Adrenal gland (tissue), 12 donors: ENCODE data around the gene IRX2. TPM values are rescaled to one million over a fixed set of nuclear protein-coding genes. Genes with fewer than 3 reads are reported as not detected.

Experiments used
- DNase-seq, 7 donors: peaks; one replicate each; pipeline ENCODE4 v3.0.0-alpha.2; 2019 to 2020
- H3K27ac ChIP-seq, 5 donors: fragments of 200-600 bp; sonication (generic) in 4 of 5; 1 replicate in 3 of 5; 2 replicates in 2 of 5; pipeline versions ENCODE4 v1.5.1 to v1.8.0; 2016 to 2020; ENCODE audit warnings: mild to moderate bottlenecking in 1 of 5
- H3K27me3 ChIP-seq: fragments of 200-600 bp; 2 replicates; pipeline ENCODE4 v1.8.0; 2021
- H3K36me3 ChIP-seq, 2 donors: fragments of 200-600 bp; replicated peaks in 1 of 2; 1 replicate in 1 of 2; 2 replicates in 1 of 2; pipeline versions ENCODE4 v1.5.1 to v1.8.0; 2018 to 2022
- H3K4me1 ChIP-seq, 2 donors: fragments of 200-600 bp; replicated peaks in 1 of 2; 1 replicate in 1 of 2; 2 replicates in 1 of 2; pipeline versions ENCODE4 v1.5.1 to v1.8.0; 2018 to 2021
- H3K4me3 ChIP-seq, 4 donors: fragments of 200-600 bp; sonication (generic) in 3 of 4; one replicate each; pipeline ENCODE4 v1.5.1; 2016 to 2018
- H3K9me3 ChIP-seq, 3 donors: fragments of 200-600 bp; sonication (generic) in 1 of 3; replicated peaks in 1 of 3; 1 replicate in 2 of 3; 2 replicates in 1 of 3; pipeline versions ENCODE4 v1.5.1 to v1.8.0; 2016 to 2021
- CTCF ChIP-seq, 6 experiments: fragments of 450-650 bp in 4 of 6; fragments of 200-600 bp in 2 of 6; sonication (generic) in 1 of 6; IDR thresholded peaks; 1 replicate in 5 of 6; 2 replicates in 1 of 6; pipeline versions ENCODE4 v1.5.1 to v1.8.0; 2016 to 2021; ENCODE audit warnings: antibody characterized with exemption in 6 of 6, mild to moderate bottlenecking in 2 of 6, moderate library complexity in 1 of 6
- POLR2A ChIP-seq, 2 donors: fragments of 450-650 bp; IDR thresholded peaks; one replicate each; pipeline ENCODE4 v1.6.1; 2017; ENCODE audit warnings: antibody characterized with exemption in 2 of 2, mild to moderate bottlenecking in 2 of 2, moderate library complexity in 1 of 2
- WGBS, 4 donors: extraction: QIAGEN DNeasy Blood & Tissue Kit in 2 of 4; methylation state at CpG; one replicate each; pipeline versions ENCODE4 v1.1.5 to v1.1.7; 2013 to 2017; 5-methylcytosine and 5-hydroxymethylcytosine counted together
- intact Hi-C, 2 donors: fragments of 100-400 bp; cut with DNase I; formaldehyde crosslinking; loops; one replicate each; pipeline versions ENCODE4 v1.14.1 to v1.15.0; 2022 to 2023
- polyA plus RNA-seq, 3 donors: library from polyadenylated mRNA; stranded (reverse); fragments of 200-250 nt in 2 of 3; fragments of 350-450 nt in 1 of 3; fragmentation: Illumina TruSeq in 1 of 3; extraction: RNeasy Lipid Tissue Mini Kit (QIAGEN cat#74804) in 1 of 3; gene quantifications; one replicate each; pipeline ENCODE4 v1.2.3, GENCODE V29; 2013 to 2014
- total RNA-seq, 9 donors: library from RNA; depleted of rRNA in 4 of 9; stranded (reverse); fragments of >200 nt in 4 of 9; fragments of 120-200 nt in 1 of 9; fragmentation: NEBNext Ultra II Directional in 1 of 9; extraction: Animal tissue kit (Norgen Biotek cat#: 25700) in 1 of 9; gene quantifications; one replicate each; pipeline versions ENCODE4 v1.1.0 to v1.2.4, GENCODE V29; 2013 to 2023
- donor health status: healthy with polysubstance abuse.
- donor health status: Bipolar disorder and iron deficiency.
- donor health status: DM: yes; HTN: yes; CAD: no.
- donor health status: DM: no; HTN: no; CAD: no.
- donor health status: DM: no; HTN: no; CAD: no.
- donor health status: DM: yes; HTN: yes; CAD: no.

The IRX2 gene
- total and polyA plus RNA-seq, 12 donors: 0.08 to 0.40 (median 0.15) TPM; not detected in 4

GRCh38 chr5:2704111-2704510 lies 47.4 kb downstream of the IRX2 start:
- H3K4me3 ChIP-seq: no peak overlapping the region
- H3K27me3 ChIP-seq: no peaks in the 10 kb centered on the region
- TF ChIP-seq CTCF (IDR thresholded peaks at IDR 0.05) (no peak), POLR2A (IDR thresholded peaks at IDR 0.05) (no peak)
- intact Hi-C loops: no loop called here
- no peaks in the 10 kb centered on the region for H3K9me3 ChIP-seq
- 78 to 84% (median 79%) methylated on average over 18 of the region's 18 CpGs for WGBS, 4 donors
- H3K36me3 ChIP-seq: no peaks in the 10 kb centered on the region
- no peaks in the 10 kb centered on the region for H3K4me1 ChIP-seq
- no peak for DNase-seq
- H3K27ac ChIP-seq: no peak overlapping the region

- Histone ChIP-seq H3K9me3 (no peaks in the 10 kb centered on the region), H3K4me1 (no peaks in the 10 kb centered on the region), H3K27me3 (no peaks in the 10 kb centered on the region), H3K27ac (no peak overlapping the region), H3K36me3 (no peaks in the 10 kb centered on the region), H3K4me3 (no peak overlapping the region)
- WGBS, 4 donors: 70 to 78% (median 73%) methylated on average over 12 of the region's 12 CpGs
- DNase-seq: no peak
- intact Hi-C loops: no loop called here
- TF ChIP-seq POLR2A (IDR thresholded peaks at IDR 0.05) (no peak), CTCF (IDR thresholded peaks at IDR 0.05) (no peak)
Observed at GRCh38 chr5:2703615-2704014, 47.9 kb downstream of the IRX2 start.

GRCh38 chr5:2703041-2703440 lies 48.4 kb downstream of the IRX2 start:
- intact Hi-C loops: no loop called here
- H3K27me3 ChIP-seq: no peaks in the 10 kb centered on the region
- H3K4me1 ChIP-seq: no peaks in the 10 kb centered on the region
- H3K36me3 ChIP-seq: no peaks in the 10 kb centered on the region
- H3K4me3 ChIP-seq: no peak overlapping the region
- H3K9me3 ChIP-seq: no peaks in the 10 kb centered on the region
- H3K27ac ChIP-seq: no peak overlapping the region
- WGBS, 4 donors: 65 to 82% (median 72%) methylated on average over 8 to 13 of the region's 13 CpGs
- DNase-seq: no peak
- TF ChIP-seq CTCF (IDR thresholded peaks at IDR 0.05) (no peak), POLR2A (IDR thresholded peaks at IDR 0.05) (no peak)

- H3K4me3 ChIP-seq: no peak overlapping the region
- intact Hi-C loops: no loop called here
- H3K36me3 ChIP-seq: no peaks in the 10 kb centered on the region
- no peaks in the 10 kb centered on the region for H3K27me3 ChIP-seq
- TF ChIP-seq CTCF (IDR thresholded peaks at IDR 0.05): no peak
- TF ChIP-seq POLR2A (IDR thresholded peaks at IDR 0.05): no peak
- no peaks in the 10 kb centered on the region for H3K9me3 ChIP-seq
- no peak overlapping the region for H3K27ac ChIP-seq
- 64 to 72% (median 68%) methylated on average over 24 to 28 of the region's 28 CpGs for WGBS, 4 donors
- no peak for DNase-seq
- H3K4me1 ChIP-seq: no peaks in the 10 kb centered on the region
Observed at GRCh38 chr5:2702096-2702879, 49.2 kb downstream of the IRX2 start.
